Measurements from ENCODE around the gene KLHL24.

GRCh38 chr3:183687705-183688104 is 52.3 kb downstream of the KLHL24 start:
- TF ChIP-seq POLR2A (IDR thresholded peaks at IDR 0.05; ENCODE audit: low read length), result no peak
- no peak for TF ChIP-seq GATA1 (IDR thresholded peaks at IDR 0.05; ENCODE audit: low read depth, low read length)
